A549 treated with CORT108297 at 1 μM for 4 hours (cell line): Measurements from ENCODE around the gene SCP2. TPM values are rescaled to one million over a fixed set of nuclear protein-coding genes. Genes with fewer than 3 reads are reported as not detected.

Experiments
- total RNA-seq: library from RNA; stranded (reverse); fragments of 200-300 nt; extraction: Qiagen RNA extraction; gene quantifications from 5 replicates; pipeline ENCODE4 v1.2.3, GENCODE V29; 2022

Gene SCP2
- 44.7 to 68.5 TPM (median 46.5 TPM) in 5 replicates for total RNA-seq

GRCh38 chr1:52927212-52928014, at the start of gene SCP2:
TSS of gene SCP2 (plus strand) at chr1:52927276. CDS start at chr1:52927397, 121 bp downstream.

GRCh38 chr1:53061859-53062707, 135.0 kb downstream of the SCP2 start, which contains the start of gene PODN:
TSS of gene PODN (plus strand) at chr1:53062213. CDS start at chr1:53069856, 7,643 bp downstream.

Other genes with a start within 250 kb of the SCP2 start
- gene COA7, start 228.9 kb upstream of the SCP2 start, total RNA-seq = 19.6 to 22.2 TPM (median 21.6 TPM) in 5 replicates
- 3.5 to 5.7 TPM (median 4.5 TPM) in 5 replicates for gene ZYG11B, start 200.8 kb upstream of the SCP2 start, total RNA-seq
- gene ZYG11A, start 84.5 kb upstream of the SCP2 start, total RNA-seq = 2.2 to 2.6 TPM (median 2.3 TPM) in 5 replicates
- gene ECHDC2, start 5.5 kb upstream of the SCP2 start, total RNA-seq = 9.1 to 11.6 TPM (median 10.8 TPM) in 5 replicates
- gene PODN, start 134.9 kb downstream of the SCP2 start, total RNA-seq = not detected in 5 replicates
- 0.05 TPM in 1 of 5 replicates, not detected in the others for gene SLC1A7, start 215.4 kb downstream of the SCP2 start, total RNA-seq